Tibial nerve (tissue), 4 donors: ENCODE results near the gene LACRT. TPM values are rescaled to one million over a fixed set of nuclear protein-coding genes. Genes with fewer than 3 reads are reported as not detected.

Experiments used
- DNase-seq, 2 donors: peaks; one replicate each; pipeline ENCODE4 v3.0.0-alpha.2; 2019; ENCODE audit warnings: low spot score in 2 of 2
- H3K27ac ChIP-seq, 4 donors: fragments of 200-600 bp; sonication (generic) in 3 of 4; one replicate each; pipeline ENCODE4 v1.5.1; 2017 to 2019; ENCODE audit warnings: mild to moderate bottlenecking in 1 of 4
- H3K27me3 ChIP-seq, 2 donors: fragments of 200-600 bp; sonication (generic) in 1 of 2; one replicate each; pipeline versions ENCODE4 v1.5.1 to v1.6.0; 2017 to 2019
- H3K36me3 ChIP-seq, 3 donors: fragments of 200-600 bp; sonication (generic); one replicate each; pipeline ENCODE4 v1.5.1; 2018 to 2019
- H3K4me1 ChIP-seq, 4 donors: fragments of 200-600 bp; sonication (generic) in 3 of 4; one replicate each; pipeline ENCODE4 v1.5.1; 2017 to 2019
- H3K4me3 ChIP-seq, 4 donors: fragments of 200-600 bp; sonication (generic) in 3 of 4; one replicate each; pipeline ENCODE4 v1.5.1; 2017 to 2019; ENCODE audit warnings: mild to moderate bottlenecking in 1 of 4, moderate library complexity in 1 of 4
- H3K9me3 ChIP-seq, 4 donors: fragments of 200-600 bp; sonication (generic) in 3 of 4; one replicate each; pipeline ENCODE4 v1.5.1; 2017 to 2019
- EP300 ChIP-seq, 2 donors: sonication (generic); formaldehyde crosslinking; IDR thresholded peaks; one replicate each; pipeline ENCODE4 v1.6.1; 2017; ENCODE audit warnings: antibody characterized with exemption in 2 of 2, mild to moderate bottlenecking in 1 of 2
- POLR2A ChIP-seq, 2 donors: fragments of 450-650 bp; IDR thresholded peaks; one replicate each; pipeline ENCODE4 v1.6.1; 2017; ENCODE audit warnings: antibody characterized with exemption in 2 of 2, mild to moderate bottlenecking in 2 of 2, moderate library complexity in 2 of 2
- WGBS, 2 donors: methylation state at CpG; one replicate each; pipeline ENCODE4 v1.1.5; 2018; 5-methylcytosine and 5-hydroxymethylcytosine counted together
- total RNA-seq, 4 donors: library from RNA; depleted of rRNA; stranded (reverse); fragments of >200 nt; gene quantifications; one replicate each; pipeline ENCODE4 v1.1.0, GENCODE V29; 2016
- TF ChIP-seq, protein P1 (sequence below), 5 experiments: fragments of 200-600 bp in 3 of 5; fragments of 450-650 bp in 2 of 5; sonication (generic) in 3 of 5; IDR thresholded peaks; one replicate each; pipeline ENCODE4 v1.5.1; 2016 to 2019; ENCODE audit warnings: antibody characterized with exemption in 5 of 5, mild to moderate bottlenecking in 3 of 5, moderate library complexity in 2 of 5

Gene LACRT
- total RNA-seq, 4 donors from 2014 or later, result not detected

DNA sequence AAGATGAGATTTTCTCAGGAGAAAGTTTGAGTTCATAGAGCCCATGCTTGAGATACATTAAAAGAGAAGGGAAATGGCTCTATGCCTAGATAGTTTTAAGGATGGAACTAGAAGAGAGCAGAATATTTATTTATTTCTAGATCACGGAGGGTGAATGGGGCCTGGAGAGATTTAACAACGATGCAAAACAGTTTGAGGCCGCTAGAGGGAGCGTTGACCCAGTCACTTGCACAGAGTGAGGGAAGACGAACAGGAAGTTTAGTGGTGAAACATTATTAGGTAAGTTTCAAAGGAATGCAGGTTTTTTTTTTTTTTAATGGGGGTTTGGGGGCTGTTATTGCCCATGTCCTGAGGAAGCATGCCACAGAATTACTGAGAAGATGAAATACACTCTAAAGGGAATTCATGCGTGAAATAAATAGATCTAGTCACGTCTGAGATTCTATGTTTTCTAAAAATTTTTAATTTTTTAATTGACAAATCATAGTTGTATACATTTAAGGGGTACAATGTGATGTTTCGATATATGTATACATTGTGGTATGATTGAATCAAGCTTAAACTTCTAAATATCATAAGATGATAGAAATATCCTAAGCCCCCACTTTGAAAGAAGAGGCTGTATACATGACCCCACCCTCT, 31.4 kb downstream of the LACRT start:
- TF ChIP-seq, protein P1, sequence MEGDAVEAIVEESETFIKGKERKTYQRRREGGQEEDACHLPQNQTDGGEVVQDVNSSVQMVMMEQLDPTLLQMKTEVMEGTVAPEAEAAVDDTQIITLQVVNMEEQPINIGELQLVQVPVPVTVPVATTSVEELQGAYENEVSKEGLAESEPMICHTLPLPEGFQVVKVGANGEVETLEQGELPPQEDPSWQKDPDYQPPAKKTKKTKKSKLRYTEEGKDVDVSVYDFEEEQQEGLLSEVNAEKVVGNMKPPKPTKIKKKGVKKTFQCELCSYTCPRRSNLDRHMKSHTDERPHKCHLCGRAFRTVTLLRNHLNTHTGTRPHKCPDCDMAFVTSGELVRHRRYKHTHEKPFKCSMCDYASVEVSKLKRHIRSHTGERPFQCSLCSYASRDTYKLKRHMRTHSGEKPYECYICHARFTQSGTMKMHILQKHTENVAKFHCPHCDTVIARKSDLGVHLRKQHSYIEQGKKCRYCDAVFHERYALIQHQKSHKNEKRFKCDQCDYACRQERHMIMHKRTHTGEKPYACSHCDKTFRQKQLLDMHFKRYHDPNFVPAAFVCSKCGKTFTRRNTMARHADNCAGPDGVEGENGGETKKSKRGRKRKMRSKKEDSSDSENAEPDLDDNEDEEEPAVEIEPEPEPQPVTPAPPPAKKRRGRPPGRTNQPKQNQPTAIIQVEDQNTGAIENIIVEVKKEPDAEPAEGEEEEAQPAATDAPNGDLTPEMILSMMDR (IDR thresholded peaks at IDR 0.05), result peak; percentile 59 to 77 (median 63)
- no peak for TF ChIP-seq POLR2A (IDR thresholded peaks at IDR 0.05)
- WGBS, 2 donors, result 26 to 29% methylated on average over 7 to 8 of the region's 8 CpGs
- Histone ChIP-seq H3K27me3 (no peaks in the 10 kb centered on the region), H3K36me3 (no peaks in the 10 kb centered on the region), H3K27ac (no peak overlapping the region), H3K4me3 (no peak overlapping the region), H3K9me3 (no peaks in the 10 kb centered on the region), H3K4me1 (no peaks in the 10 kb centered on the region)
- DNase-seq, result peak; percentile 51 to 71

DNA sequence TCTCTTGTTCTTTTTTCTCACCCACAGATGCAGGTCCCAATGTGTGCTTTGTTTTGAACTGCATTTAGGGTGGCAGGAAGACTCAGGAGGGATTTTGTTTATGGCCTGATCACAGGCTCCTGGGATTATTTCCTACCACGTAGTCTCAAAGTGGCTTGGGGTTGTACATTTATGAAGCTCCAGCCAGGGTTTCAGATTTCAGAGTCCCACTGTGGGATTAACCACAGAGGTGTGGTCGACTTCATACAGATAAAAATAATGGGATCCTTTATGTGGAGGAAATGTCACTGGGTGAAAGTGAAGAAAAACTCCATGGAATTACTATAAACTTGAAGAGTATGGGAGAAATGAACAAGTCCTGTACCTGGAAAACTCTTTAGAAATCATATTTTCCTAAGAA, 32.0 kb downstream of the LACRT start:
- Histone ChIP-seq H3K36me3 (no peaks in the 10 kb centered on the region), H3K4me1 (no peaks in the 10 kb centered on the region), H3K9me3 (no peaks in the 10 kb centered on the region), H3K4me3 (no peak overlapping the region), H3K27me3 (no peaks in the 10 kb centered on the region), H3K27ac (no peak overlapping the region)
- TF ChIP-seq EP300 (IDR thresholded peaks at IDR 0.05) (no peak), POLR2A (IDR thresholded peaks at IDR 0.05) (no peak)
- TF ChIP-seq, protein P1 (IDR thresholded peaks at IDR 0.05), result no peak
- WGBS, 2 donors, result 31 to 41% methylated on average over 2 of the region's 2 CpGs
- DNase-seq, result no peak

GRCh38 chr12:54601841-54602240, 32.9 kb downstream of the LACRT start:
- TF ChIP-seq, protein P1 (IDR thresholded peaks at IDR 0.05), result no peak
- TF ChIP-seq POLR2A (IDR thresholded peaks at IDR 0.05), result no peak
- no peak for TF ChIP-seq EP300 (IDR thresholded peaks at IDR 0.05)
- H3K36me3 ChIP-seq, result no peaks in the 10 kb centered on the region
- no peaks in the 10 kb centered on the region for H3K9me3 ChIP-seq
- no peak overlapping the region for H3K4me3 ChIP-seq
- DNase-seq, result no peak
- no peaks in the 10 kb centered on the region for H3K4me1 ChIP-seq
- 53% methylated on average over 4 of the region's 4 CpGs for WGBS, 2 donors
- no peaks in the 10 kb centered on the region for H3K27me3 ChIP-seq
- no peak overlapping the region for H3K27ac ChIP-seq

- Histone ChIP-seq H3K27ac (no peak overlapping the region), H3K36me3 (no peaks in the 10 kb centered on the region), H3K4me1 (no peaks in the 10 kb centered on the region), H3K9me3 (no peaks in the 10 kb centered on the region), H3K27me3 (no peaks in the 10 kb centered on the region), H3K4me3 (no peak overlapping the region)
- WGBS, 2 donors, result 85 to 87% methylated on average over 5 of the region's 5 CpGs
- no peak for DNase-seq
- TF ChIP-seq EP300 (IDR thresholded peaks at IDR 0.05), result no peak
- TF ChIP-seq POLR2A (IDR thresholded peaks at IDR 0.05), result no peak
- TF ChIP-seq, protein P1 (IDR thresholded peaks at IDR 0.05), result no peak
These were observed 35.7 kb downstream of the LACRT start for GRCh38 chr12:54598970-54599369.

DNA sequence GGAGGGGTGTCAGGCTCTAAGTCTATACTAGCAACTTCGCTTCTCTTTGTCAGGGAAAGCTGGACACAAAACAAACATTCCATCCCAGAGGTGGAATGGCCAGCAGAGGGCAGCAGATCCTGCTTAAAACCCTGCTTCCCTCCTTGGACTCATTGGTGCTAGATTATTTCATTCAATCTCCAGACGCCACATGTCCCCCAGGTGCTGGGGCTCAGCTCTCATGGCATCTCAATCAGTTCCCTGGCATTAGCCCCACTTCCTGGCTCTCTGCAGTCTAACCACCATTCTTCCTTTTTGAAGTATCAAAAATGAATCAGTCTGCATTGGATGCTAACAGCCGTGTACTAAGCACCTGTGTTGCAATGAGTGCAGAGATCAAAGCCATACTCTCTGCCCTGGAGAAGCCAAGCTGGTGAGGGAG, 38.2 kb downstream of the LACRT start:
- Histone ChIP-seq H3K27me3 (no peaks in the 10 kb centered on the region), H3K4me1 (no peaks in the 10 kb centered on the region), H3K36me3 (no peaks in the 10 kb centered on the region), H3K27ac (no peak overlapping the region), H3K9me3 (no peaks in the 10 kb centered on the region), H3K4me3 (no peak overlapping the region)
- TF ChIP-seq EP300 (IDR thresholded peaks at IDR 0.05) (no peak), POLR2A (IDR thresholded peaks at IDR 0.05) (no peak)
- TF ChIP-seq, protein P1 (IDR thresholded peaks at IDR 0.05), result peak; percentile 54 to 87 (median 69)
- DNase-seq, result peak; percentile 53 to 77
- 25 to 32% methylated on average over 3 of the region's 3 CpGs for WGBS, 2 donors
